ENCODE measurements around the gene MRGPRX2.

GRCh38 chr11:19094859-19095258, 34.3 kb upstream of the MRGPRX2 start:
- no peak for TF ChIP-seq CTCF (IDR thresholded peaks at IDR 0.05)
- no peak for TF ChIP-seq MAX (IDR thresholded peaks at IDR 0.05; ENCODE audit: low read depth)
- no peak for TF ChIP-seq POLR2AphosphoS5 (IDR thresholded peaks at IDR 0.05; ENCODE audit: low read depth, low read length)
- TF ChIP-seq SMC3 (IDR thresholded peaks at IDR 0.05; ENCODE audit: low read depth, low read length): no peak
- TF ChIP-seq EP300 (IDR thresholded peaks at IDR 0.05; ENCODE audit: borderline replicate concordance in 1 of 2, low read depth in 1 of 2, low read length in 1 of 2): no peak
- TF ChIP-seq REST (IDR thresholded peaks at IDR 0.05; ENCODE audit: low read depth, low read length): no peak
- TF ChIP-seq TEAD4 (IDR thresholded peaks at IDR 0.05; ENCODE audit: borderline replicate concordance, insufficient read depth): no peak

All from SK-N-SH (cell line).